HepG2 (cell line): Measurements from ENCODE around the gene RBM28. TPM values are rescaled to one million over a fixed set of nuclear protein-coding genes. Genes with fewer than 3 reads are reported as not detected.
A peak's percentile ranks its signal among the peaks of the same experiment; 100 is the strongest.

ENCODE experiments used
- ATF4 ChIP-seq, 2 experiments: fragments of 450-650 bp in 1 of 2; sonication (generic) in 1 of 2; formaldehyde crosslinking; IDR thresholded peaks; 2 replicates each; pipeline versions ENCODE4 v1.5.0 to v1.8.0; 2020 to 2022; ENCODE audit warnings: mild to moderate bottlenecking in 1 of 2, missing genetic modification reagents in 1 of 2
- CC2D1A ChIP-seq: sonication (generic); formaldehyde crosslinking; IDR thresholded peaks from 2 replicates; pipeline ENCODE4 v1.8.1; 2023; ENCODE audit warnings: mild to moderate bottlenecking, missing genetic modification reagents
- E2F2 ChIP-seq: sonication (generic); formaldehyde crosslinking; IDR thresholded peaks from 2 replicates; pipeline ENCODE4 v1.4.0; 2020; ENCODE audit warnings: missing genetic modification reagents, borderline replicate concordance
- HNRNPK ChIP-seq: fragments of 200-400 bp; formaldehyde crosslinking; IDR thresholded peaks from 2 replicates; pipeline ENCODE4 v1.6.1; 2018; ENCODE audit warnings: low read length, low read depth, moderate library complexity, mild to moderate bottlenecking; ENCODE audit not compliant: poor library complexity, severe bottlenecking
- HOXA3 ChIP-seq: sonication (generic); formaldehyde crosslinking; IDR thresholded peaks from 2 replicates; pipeline ENCODE4 v1.5.0; 2020; ENCODE audit warnings: missing genetic modification reagents
- KMT2A ChIP-seq: sonication (generic); formaldehyde crosslinking; IDR thresholded peaks from 2 replicates; pipeline ENCODE4 v1.4.0; 2020; ENCODE audit warnings: missing genetic modification reagents
- MAX ChIP-seq: IDR thresholded peaks from 2 replicates; pipeline ENCODE4 v1.6.1; 2012; ENCODE audit warnings: inconsistent platforms
- MYPOP ChIP-seq: sonication (generic); formaldehyde crosslinking; IDR thresholded peaks from 2 replicates; pipeline ENCODE4 v1.8.1; 2023; ENCODE audit warnings: mild to moderate bottlenecking, moderate library complexity, missing genetic modification reagents
- NFRKB ChIP-seq: fragments of 450-650 bp; IDR thresholded peaks from 2 replicates; pipeline ENCODE4 v1.6.1; 2017
- PRDM15 ChIP-seq: sonication (generic); formaldehyde crosslinking; IDR thresholded peaks from 2 replicates; pipeline ENCODE4 v1.4.0; 2020; ENCODE audit warnings: missing genetic modification reagents
- RELA ChIP-seq: sonication (generic); formaldehyde crosslinking; IDR thresholded peaks from 2 replicates; pipeline ENCODE4 v1.4.0; 2020; ENCODE audit warnings: missing genetic modification reagents
- SMAD3 ChIP-seq: sonication (generic); formaldehyde crosslinking; IDR thresholded peaks from 2 replicates; pipeline ENCODE4 v1.4.0; 2020; ENCODE audit warnings: missing genetic modification reagents
- ZBTB7A ChIP-seq: sonication (generic); formaldehyde crosslinking; IDR thresholded peaks from 2 replicates; pipeline ENCODE4 v1.8.0; 2022; ENCODE audit warnings: mild to moderate bottlenecking, missing genetic modification reagents
- ZFP1 ChIP-seq: IDR thresholded peaks from 2 replicates; pipeline ENCODE4 v1.6.1; 2016
- ZFP62 ChIP-seq: sonication (generic); formaldehyde crosslinking; IDR thresholded peaks from 2 replicates; pipeline ENCODE4 v1.4.0; 2020; ENCODE audit warnings: missing genetic modification reagents
- ZFY ChIP-seq: sonication (generic); formaldehyde crosslinking; IDR thresholded peaks from 2 replicates; pipeline ENCODE4 v1.4.0; 2020; ENCODE audit warnings: missing genetic modification reagents
- ZNF235 ChIP-seq: sonication (generic); formaldehyde crosslinking; IDR thresholded peaks from 2 replicates; pipeline ENCODE4 v1.8.1; 2023; ENCODE audit warnings: mild to moderate bottlenecking, missing genetic modification reagents, borderline replicate concordance
- ZNF326 ChIP-seq: sonication (generic); formaldehyde crosslinking; IDR thresholded peaks from 2 replicates; pipeline ENCODE4 v1.4.0; 2020; ENCODE audit warnings: missing genetic modification reagents, borderline replicate concordance
- ZNF333 ChIP-seq: sonication (generic); formaldehyde crosslinking; IDR thresholded peaks from 2 replicates; pipeline ENCODE4 v1.4.0; 2020; ENCODE audit warnings: mild to moderate bottlenecking, missing genetic modification reagents, borderline replicate concordance
- ZNF484 ChIP-seq: sonication (generic); formaldehyde crosslinking; IDR thresholded peaks from 2 replicates; pipeline ENCODE4 v1.5.1; 2020; ENCODE audit warnings: mild to moderate bottlenecking, low read depth, missing genetic modification reagents, borderline replicate concordance
- ZNF567 ChIP-seq: sonication (generic); formaldehyde crosslinking; IDR thresholded peaks from 2 replicates; pipeline ENCODE4 v1.8.1; 2023; ENCODE audit warnings: mild to moderate bottlenecking, missing genetic modification reagents, borderline replicate concordance
- ZNF615 ChIP-seq: sonication (generic); formaldehyde crosslinking; IDR thresholded peaks from 2 replicates; pipeline ENCODE4 v1.5.0; 2020; ENCODE audit warnings: mild to moderate bottlenecking, missing genetic modification reagents, borderline replicate concordance
- ZNF781 ChIP-seq: sonication (generic); formaldehyde crosslinking; IDR thresholded peaks from 2 replicates; pipeline ENCODE4 v1.5.1; 2020; ENCODE audit warnings: borderline replicate concordance, mild to moderate bottlenecking, missing genetic modification reagents; ENCODE audit errors: not compliant biosample characterization
- polyA plus RNA-seq, 8 experiments: library from polyadenylated mRNA; depleted of rRNA in 3 of 8; stranded (reverse) in 7 of 8; unstranded in 1 of 8; fragments of >200 nt; fragmentation: Illumina TruSeq in 4 of 8; extraction: Trizol in 4 of 8; gene quantifications; 2 replicates each; pipeline versions ENCODE4 v1.2.1 to v1.2.3, GENCODE V29; 2011 to 2016; ENCODE audit warnings: low read depth in 4 of 8, missing spikeins in 1 of 8, mixed read lengths in 1 of 8; ENCODE audit not compliant: insufficient read depth in 1 of 8
- total RNA-seq, 5 experiments: library from RNA; depleted of rRNA; stranded (reverse); fragments of >200 nt; fragmentation: Illumina TruSeq; extraction: Trizol; gene quantifications; 2 replicates each; pipeline ENCODE4 v1.2.3, GENCODE V29; 2016; ENCODE audit warnings: low read depth in 1 of 5

Gene RBM28
- total and polyA plus RNA-seq, 2 of the 13 experiments (the other 11 are each of a cell fraction or from before 2014, with no cell fraction given), result 20.5 to 49.0 TPM

- TF ChIP-seq PRDM15 (CRISPR knock-in tag) (no peak), ZNF333 (no peak), RELA (CRISPR knock-in tag) (no peak), HOXA3 (CRISPR knock-in tag) (0 out of 2 replicates have a peak, but pooled peaks have one; percentile 37), CC2D1A (CRISPR knock-in tag) (no peak), ZNF781 (CRISPR knock-in tag) (no peak), SMAD3 (CRISPR knock-in tag) (no peak), MYPOP (no peak), E2F2 (no peak), ZFP62 (CRISPR knock-in tag) (no peak), ATF4 (CRISPR knock-in tag; IDR thresholded peaks at IDR 0.05) (no peak), ZNF615 (no peak), KMT2A (no peak), ZFY (CRISPR knock-in tag) (peak; percentile 28; the same call in 1 of the 2 replicates), MAX (no peak), ZNF326 (CRISPR knock-in tag) (no peak), ZNF235 (CRISPR knock-in tag) (no peak), HNRNPK (peak; percentile 18), ZNF567 (no peak), NFRKB (no peak), ZBTB7A (CRISPR knock-in tag) (no peak), ZNF484 (CRISPR knock-in tag) (no peak), ZFP1 (CRISPR knock-in tag) (no peak)
Observed at GRCh38 chr7:128361411-128362379, 18.0 kb upstream of the RBM28 start, which contains the start of gene PRRT4 (continued).
